SK-N-SH (cell line): ENCODE measurements around the gene CASD1. TPM values are rescaled to one million over a fixed set of nuclear protein-coding genes. Genes with fewer than 3 reads are reported as not detected.
A peak's percentile ranks its signal among the peaks of the same experiment; 100 is the strongest.

Experiments used
- CTCF ChIA-PET: fragments of 300-600, 350-600 bp; formaldehyde crosslinking; extraction: SDS; loops from one replicate; lab custom pipeline; 2021; lab: Yijun Ruan, JAX
- POLR2A ChIA-PET: fragments of 350-600 bp; sonication (Branson Sonifier 250); formaldehyde crosslinking; extraction: SDS; loops from one replicate; lab custom pipeline; 2020; ENCODE audit warnings: antibody characterized with exemption, inconsistent platforms; lab: Yijun Ruan, JAX
- DNase-seq: peaks from one replicate; pipeline ENCODE4 v3.0.0; 2012
- H2AFZ ChIP-seq: fragments of 200-600 bp; sonication (generic); 2 replicates; pipeline ENCODE4 v1.8.1; 2016; ENCODE audit warnings: antibody characterized with exemption, mild to moderate bottlenecking, low read depth
- H3F3A ChIP-seq: fragments of 200-600 bp; sonication (generic); replicated peaks from 2 replicates; pipeline ENCODE3; 2016; ENCODE audit warnings: antibody characterized with exemption, mild to moderate bottlenecking; ENCODE audit not compliant: insufficient read depth
- H3K27ac ChIP-seq, 2 experiments: fragments of 200-500 bp in 1 of 2; fragments of 200-600 bp in 1 of 2; sonication (Bioruptor generic) in 1 of 2; sonication (generic), shearing (Covaris generic) in 1 of 2; 2 replicates each; pipeline versions ENCODE4 v1.5.1 to v1.6.1; 2014 to 2016; ENCODE audit warnings: low read depth in 2 of 2, inconsistent platforms in 1 of 2, low read length in 1 of 2, mild to moderate bottlenecking in 1 of 2, mixed read lengths in 1 of 2
- H3K27me3 ChIP-seq: fragments of 200-600 bp; sonication (generic), shearing (Covaris generic); 2 replicates; pipeline ENCODE4 v1.6.1; 2016; ENCODE audit warnings: mixed run types; ENCODE audit not compliant: insufficient read depth
- H3K36me3 ChIP-seq, 2 experiments: fragments of 200-500 bp in 1 of 2; fragments of 200-600 bp in 1 of 2; sonication (Bioruptor generic) in 1 of 2; sonication (generic) in 1 of 2; replicated peaks in 1 of 2; 2 replicates each; pipeline versions ENCODE3 to v1.5.1; 2014 to 2016; ENCODE audit warnings: low read length in 1 of 2, mild to moderate bottlenecking in 1 of 2; ENCODE audit not compliant: insufficient read depth in 2 of 2, control insufficient read depth in 1 of 2
- H3K4me1 ChIP-seq, 2 experiments: fragments of 200-500 bp in 1 of 2; fragments of 200-600 bp in 1 of 2; sonication (Bioruptor generic) in 1 of 2; sonication (generic), shearing (Covaris generic) in 1 of 2; 2 replicates each; pipeline versions ENCODE4 v1.5.1 to v1.6.1; 2014 to 2016; ENCODE audit warnings: low read depth in 1 of 2, low read length in 1 of 2, mixed run types in 1 of 2; ENCODE audit not compliant: insufficient read depth in 2 of 2, control insufficient read depth in 1 of 2
- H3K4me2 ChIP-seq: fragments of 200-600 bp; sonication (generic), shearing (Covaris generic); 2 replicates; pipeline ENCODE4 v1.6.1; 2017; ENCODE audit warnings: mixed run types
- H3K4me3 ChIP-seq, 2 experiments: fragments of 200-500 bp in 1 of 2; fragments of 200-600 bp in 1 of 2; sonication (Bioruptor generic) in 1 of 2; sonication (generic), shearing (Covaris generic) in 1 of 2; 2 replicates each; pipeline versions ENCODE4 v1.5.1 to v1.8.1; 2014 to 2016; ENCODE audit warnings: low read depth in 2 of 2, inconsistent platforms in 1 of 2, low read length in 1 of 2, mild to moderate bottlenecking in 1 of 2, mixed read lengths in 1 of 2, moderate library complexity in 1 of 2
- H3K79me2 ChIP-seq: fragments of 200-600 bp; sonication (generic); 2 replicates; pipeline ENCODE4 v1.8.1; 2017; ENCODE audit warnings: mild to moderate bottlenecking; ENCODE audit not compliant: insufficient read depth
- H3K9ac ChIP-seq: fragments of 200-600 bp; sonication (generic); 2 replicates; pipeline ENCODE4 v1.6.1; 2017; ENCODE audit warnings: mixed run types
- H3K9me2 ChIP-seq: fragments of 200-600 bp; sonication (generic); 2 replicates; pipeline ENCODE4 v1.6.1; 2017; ENCODE audit warnings: mixed run types
- H3K9me3 ChIP-seq: fragments of 200-600 bp; sonication (generic); 2 replicates; pipeline ENCODE4 v1.6.1; 2017; ENCODE audit warnings: mixed run types, mild to moderate bottlenecking, moderate library complexity
- H4K20me1 ChIP-seq: fragments of 200-600 bp; sonication (generic); 2 replicates; pipeline ENCODE4 v1.6.1; 2017; ENCODE audit warnings: mild to moderate bottlenecking, mixed run types; ENCODE audit not compliant: insufficient read depth
- EZH2phosphoT487 ChIP-seq: fragments of 200-600 bp; sonication (generic); IDR thresholded peaks from 2 replicates; pipeline ENCODE4 v1.6.1; 2017; ENCODE audit warnings: low read depth, mixed run types, mild to moderate bottlenecking, antibody characterized with exemption, moderate library complexity, borderline replicate concordance
- FOXJ3 ChIP-seq: sonication (generic); formaldehyde crosslinking; IDR thresholded peaks from 2 replicates; pipeline ENCODE4 v1.5.1; 2020; ENCODE audit warnings: mild to moderate bottlenecking, missing genetic modification reagents
- FOXM1 ChIP-seq: IDR thresholded peaks from 2 replicates; pipeline ENCODE4 v1.4.0; 2012; ENCODE audit warnings: low read depth, mild to moderate bottlenecking
- NFIC ChIP-seq: IDR thresholded peaks from 2 replicates; pipeline ENCODE4 v1.4.0; 2012; ENCODE audit warnings: borderline replicate concordance
- RCOR1 ChIP-seq: fragments of 150-350 bp; IDR thresholded peaks from 2 replicates; pipeline ENCODE4 v1.6.1; 2017; ENCODE audit warnings: antibody characterized with exemption, low read length
- WGBS: methylation state at CpG from one replicate; pipeline ENCODE4 v1.1.6; 2017; ENCODE audit warnings: low lambda C conversion rate; 5-methylcytosine and 5-hydroxymethylcytosine counted together
- polyA plus RNA-seq, 3 experiments: library from polyadenylated mRNA; depleted of rRNA; stranded (reverse); fragments of >200 nt; gene quantifications; 2 replicates each; pipeline ENCODE4 v1.2.3, GENCODE V29; 2012
- TF ChIP-seq, protein P1 (sequence below): fragments of 200-600 bp; sonication (generic); IDR thresholded peaks from 2 replicates; pipeline ENCODE4 v1.6.1; 2017; ENCODE audit warnings: antibody characterized with exemption, mild to moderate bottlenecking, moderate library complexity
- TF ChIP-seq, protein P2 (sequence below): fragments of 150-350 bp; IDR thresholded peaks from 2 replicates; pipeline ENCODE4 v1.6.1; 2017; ENCODE audit warnings: antibody characterized with exemption, low read length, low read depth, borderline replicate concordance
- TF ChIP-seq, protein P3 (sequence below): fragments of 150-350 bp; IDR thresholded peaks from 2 replicates; pipeline ENCODE4 v1.6.1; 2016; ENCODE audit warnings: mild to moderate bottlenecking, low read depth, low read length

Gene CASD1
- polyA plus RNA-seq, 1 of the 3 experiments (the other 2 are of a cell fraction), result 8.5 TPM

DNA sequence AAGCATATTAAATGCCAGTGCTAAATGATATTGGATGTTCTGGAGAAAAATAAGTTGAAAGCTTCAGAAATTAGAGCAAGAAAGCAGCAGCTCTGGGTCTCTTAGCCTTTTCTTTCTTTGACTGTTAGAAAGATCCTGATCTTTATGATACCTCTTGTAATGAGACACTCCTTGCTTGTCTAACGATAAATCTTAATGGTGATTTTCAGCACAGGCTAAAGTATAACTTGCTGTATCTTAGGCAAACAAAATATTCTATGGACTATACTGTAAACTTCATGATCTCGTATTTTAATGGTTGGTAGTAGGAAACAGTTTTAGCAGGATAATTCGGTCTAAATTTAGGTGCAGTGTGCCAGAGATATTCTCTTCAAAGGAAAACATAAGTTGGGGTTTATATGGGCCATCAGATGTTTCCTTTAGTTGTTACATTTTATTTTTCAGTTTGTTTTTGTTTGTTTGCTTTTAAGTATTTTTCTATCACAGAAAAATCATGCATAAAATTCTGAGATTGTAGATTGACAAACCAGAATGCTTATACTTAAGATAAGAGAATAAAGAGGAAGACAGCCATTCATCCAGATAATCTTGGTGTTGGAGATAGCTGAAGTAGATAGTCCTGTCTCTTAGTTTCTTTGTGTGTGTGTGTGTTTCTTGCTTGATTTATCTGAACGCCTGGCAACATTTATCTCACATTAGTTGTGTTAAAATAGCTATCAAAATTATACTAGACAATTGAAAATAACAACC lies 4.7 kb downstream of the CASD1 start:
- no peak overlapping the region for H3K4me2 ChIP-seq
- DNase-seq, result no peak
- H4K20me1 ChIP-seq, result peaks cover 17% of the 10 kb centered on the region; the same call in 1 of the 2 replicates
- no peak overlapping the region for H3K4me3 ChIP-seq
- H3K27me3 ChIP-seq, result no peaks in the 10 kb centered on the region
- peaks cover 22% of the 10 kb centered on the region for H3F3A ChIP-seq
- no peaks in the 10 kb centered on the region for H3K9me3 ChIP-seq
- H3K9me2 ChIP-seq, result no peaks in the 10 kb centered on the region; the same call in 1 of the 2 replicates
- peaks cover 59% of the 10 kb centered on the region for H3K79me2 ChIP-seq
- peaks cover 23 to 29% of the 10 kb centered on the region in 2 experiments for H3K36me3 ChIP-seq
- TF ChIP-seq, protein P1, sequence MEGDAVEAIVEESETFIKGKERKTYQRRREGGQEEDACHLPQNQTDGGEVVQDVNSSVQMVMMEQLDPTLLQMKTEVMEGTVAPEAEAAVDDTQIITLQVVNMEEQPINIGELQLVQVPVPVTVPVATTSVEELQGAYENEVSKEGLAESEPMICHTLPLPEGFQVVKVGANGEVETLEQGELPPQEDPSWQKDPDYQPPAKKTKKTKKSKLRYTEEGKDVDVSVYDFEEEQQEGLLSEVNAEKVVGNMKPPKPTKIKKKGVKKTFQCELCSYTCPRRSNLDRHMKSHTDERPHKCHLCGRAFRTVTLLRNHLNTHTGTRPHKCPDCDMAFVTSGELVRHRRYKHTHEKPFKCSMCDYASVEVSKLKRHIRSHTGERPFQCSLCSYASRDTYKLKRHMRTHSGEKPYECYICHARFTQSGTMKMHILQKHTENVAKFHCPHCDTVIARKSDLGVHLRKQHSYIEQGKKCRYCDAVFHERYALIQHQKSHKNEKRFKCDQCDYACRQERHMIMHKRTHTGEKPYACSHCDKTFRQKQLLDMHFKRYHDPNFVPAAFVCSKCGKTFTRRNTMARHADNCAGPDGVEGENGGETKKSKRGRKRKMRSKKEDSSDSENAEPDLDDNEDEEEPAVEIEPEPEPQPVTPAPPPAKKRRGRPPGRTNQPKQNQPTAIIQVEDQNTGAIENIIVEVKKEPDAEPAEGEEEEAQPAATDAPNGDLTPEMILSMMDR, result no peak
- TF ChIP-seq EZH2phosphoT487 (no peak), FOXM1 (no peak)
- TF ChIP-seq, protein P2, sequence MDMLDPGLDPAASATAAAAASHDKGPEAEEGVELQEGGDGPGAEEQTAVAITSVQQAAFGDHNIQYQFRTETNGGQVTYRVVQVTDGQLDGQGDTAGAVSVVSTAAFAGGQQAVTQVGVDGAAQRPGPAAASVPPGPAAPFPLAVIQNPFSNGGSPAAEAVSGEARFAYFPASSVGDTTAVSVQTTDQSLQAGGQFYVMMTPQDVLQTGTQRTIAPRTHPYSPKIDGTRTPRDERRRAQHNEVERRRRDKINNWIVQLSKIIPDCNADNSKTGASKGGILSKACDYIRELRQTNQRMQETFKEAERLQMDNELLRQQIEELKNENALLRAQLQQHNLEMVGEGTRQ, result no peak
- 84% methylated on average over 4 of the region's 4 CpGs for WGBS
- ChIA-PET CTCF (interaction anchor here (2.2 kb wide), 1 partner anchor 142 kb away, joined by 11 read pairs; the partner anchor contains the start of gene SGCE), POLR2A (no interaction called here)
- no peak overlapping the region for H3K9ac ChIP-seq
- no peak overlapping the region for H2AFZ ChIP-seq
- H3K27ac ChIP-seq, result peak overlapping the region in 1 of 2 experiments; percentile 43; a peak in 2 of 4 replicates
- H3K4me1 ChIP-seq, result peaks cover 20 to 46% of the 10 kb centered on the region in 2 experiments; a peak in 3 of 4 replicates

DNA sequence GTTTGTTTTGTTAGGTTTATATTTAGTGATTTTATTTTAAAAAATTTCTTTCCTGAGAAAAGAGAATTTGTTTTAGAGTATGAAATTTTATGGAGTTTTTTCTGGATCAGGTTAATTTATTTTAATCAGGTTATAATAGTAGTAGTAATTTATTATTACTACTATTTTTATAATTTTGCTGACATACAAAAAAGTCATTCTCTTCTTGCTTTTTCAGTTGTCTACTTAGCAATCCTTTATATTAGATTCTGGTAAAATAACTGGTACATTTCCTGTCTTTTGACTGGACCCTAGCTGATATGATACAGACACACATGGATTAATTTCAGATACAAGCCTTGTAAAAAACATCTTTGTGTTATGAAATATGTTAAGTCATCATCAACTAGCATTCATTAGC lies 5.3 kb downstream of the CASD1 start:
- Histone ChIP-seq H3K27me3 (no peaks in the 10 kb centered on the region), H2AFZ (no peak overlapping the region), H3K4me1 (peaks cover 20 to 45% of the 10 kb centered on the region in 2 experiments; a peak in 3 of 4 replicates), H3F3A (peaks cover 22% of the 10 kb centered on the region), H3K9ac (no peak overlapping the region), H3K9me3 (no peaks in the 10 kb centered on the region), H4K20me1 (peaks cover 17% of the 10 kb centered on the region; the same call in 1 of the 2 replicates), H3K4me3 (no peak overlapping the region), H3K9me2 (no peaks in the 10 kb centered on the region; the same call in 1 of the 2 replicates), H3K4me2 (no peak overlapping the region), H3K36me3 (peaks cover 29 to 33% of the 10 kb centered on the region in 2 experiments), H3K79me2 (peaks cover 59% of the 10 kb centered on the region), H3K27ac (peak overlapping the region in 1 of 2 experiments; percentile 67; a peak in 2 of 4 replicates)
- POLR2A ChIA-PET, result no interaction called here
- TF ChIP-seq NFIC (no peak), RCOR1 (no peak), FOXJ3 (no peak)
- TF ChIP-seq, protein P3, sequence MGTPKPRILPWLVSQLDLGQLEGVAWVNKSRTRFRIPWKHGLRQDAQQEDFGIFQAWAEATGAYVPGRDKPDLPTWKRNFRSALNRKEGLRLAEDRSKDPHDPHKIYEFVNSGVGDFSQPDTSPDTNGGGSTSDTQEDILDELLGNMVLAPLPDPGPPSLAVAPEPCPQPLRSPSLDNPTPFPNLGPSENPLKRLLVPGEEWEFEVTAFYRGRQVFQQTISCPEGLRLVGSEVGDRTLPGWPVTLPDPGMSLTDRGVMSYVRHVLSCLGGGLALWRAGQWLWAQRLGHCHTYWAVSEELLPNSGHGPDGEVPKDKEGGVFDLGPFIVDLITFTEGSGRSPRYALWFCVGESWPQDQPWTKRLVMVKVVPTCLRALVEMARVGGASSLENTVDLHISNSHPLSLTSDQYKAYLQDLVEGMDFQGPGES, result no peak
- peak; percentile 29 for DNase-seq
- CTCF ChIA-PET, result interaction anchor here (0.9 to 2.2 kb wide), 2 partner anchors 141 to 276 kb away, joined by 3 to 11 read pairs; partner anchors contain the start of gene SGCE
